Spleen (tissue), 11 donors: Measurements from ENCODE around the gene AMIGO3. TPM values are rescaled to one million over a fixed set of nuclear protein-coding genes. Genes with fewer than 3 reads are reported as not detected.
"Not testable (repeated sequence)": the region's sequence is repeated elsewhere in the genome, so short reads cannot be mapped to it uniquely, and the experiment has no call there.

ENCODE experiments used
- DNase-seq: peaks from one replicate; pipeline ENCODE4 v3.0.0-alpha.2; 2020
- H3K27ac ChIP-seq, 8 donors: fragments of 200-600 bp; sonication (generic) in 7 of 8; 1 replicate in 4 of 8; 2 replicates in 4 of 8; pipeline versions ENCODE4 v1.5.0 to v1.8.0; 2016 to 2021; ENCODE audit warnings: inconsistent platforms in 4 of 8, mild to moderate bottlenecking in 4 of 8, moderate library complexity in 1 of 8
- H3K27me3 ChIP-seq, 7 donors: fragments of 200-600 bp; sonication (generic) in 6 of 7; replicated peaks in 1 of 7; 1 replicate in 4 of 7; 2 replicates in 3 of 7; pipeline versions ENCODE4 v1.5.0 to v1.8.0; 2016 to 2021; ENCODE audit warnings: inconsistent platforms in 3 of 7, mild to moderate bottlenecking in 1 of 7
- H3K36me3 ChIP-seq, 6 donors: fragments of 200-600 bp; sonication (generic) in 5 of 6; 1 replicate in 4 of 6; 2 replicates in 2 of 6; pipeline versions ENCODE4 v1.5.0 to v1.8.0; 2016 to 2021; ENCODE audit warnings: inconsistent platforms in 2 of 6
- H3K4me1 ChIP-seq, 6 donors: fragments of 200-600 bp; sonication (generic) in 5 of 6; 1 replicate in 3 of 6; 2 replicates in 3 of 6; pipeline versions ENCODE4 v1.5.0 to v1.8.0; 2016 to 2021; ENCODE audit warnings: inconsistent platforms in 3 of 6
- H3K4me3 ChIP-seq, 8 donors: fragments of 200-600 bp; sonication (generic) in 7 of 8; 1 replicate in 4 of 8; 2 replicates in 4 of 8; pipeline versions ENCODE4 v1.5.0 to v1.8.0; 2016 to 2021; ENCODE audit warnings: inconsistent platforms in 4 of 8, mild to moderate bottlenecking in 4 of 8, moderate library complexity in 2 of 8
- H3K9me3 ChIP-seq, 8 donors: fragments of 200-600 bp; sonication (generic) in 7 of 8; 1 replicate in 4 of 8; 2 replicates in 4 of 8; pipeline versions ENCODE4 v1.5.0 to v1.8.0; 2016 to 2021; ENCODE audit warnings: inconsistent platforms in 4 of 8
- CTCF ChIP-seq, 11 experiments: fragments of 200-600 bp in 7 of 11; fragments of 450-650 bp in 4 of 11; sonication (generic) in 4 of 11; IDR thresholded peaks in 8 of 11; conservative IDR thresholded peaks in 3 of 11; 1 replicate in 7 of 11; 2 replicates in 4 of 11; pipeline versions ENCODE4 v1.4.0 to v1.8.0; 2016 to 2021; ENCODE audit warnings: antibody characterized with exemption in 11 of 11, inconsistent platforms in 4 of 11, mild to moderate bottlenecking in 1 of 11
- POLR2A ChIP-seq, 3 donors: fragments of 450-650 bp; IDR thresholded peaks; one replicate each; pipeline ENCODE4 v1.5.1; 2017; ENCODE audit warnings: antibody characterized with exemption in 3 of 3, mild to moderate bottlenecking in 1 of 3
- POLR2AphosphoS5 ChIP-seq, 3 donors: sonication (generic); formaldehyde crosslinking; IDR thresholded peaks; one replicate each; pipeline ENCODE4 v1.5.1; 2017; ENCODE audit warnings: antibody characterized with exemption in 3 of 3
- WGBS, 5 donors: extraction: QIAGEN DNeasy Blood & Tissue Kit in 3 of 5; methylation state at CpG; one replicate each; pipeline versions ENCODE4 v1.1.5 to v1.1.7; 2013 to 2018; 5-methylcytosine and 5-hydroxymethylcytosine counted together
- intact Hi-C: fragments of 100-400 bp; cut with DNase I; formaldehyde crosslinking; loops from one replicate; pipeline ENCODE4 v1.15.0; 2023; ENCODE audit warnings: low total_unique reads
- polyA plus RNA-seq, 3 donors: library from polyadenylated mRNA; stranded (reverse); fragments of 200-250 nt; gene quantifications; one replicate each; pipeline ENCODE4 v1.2.1, GENCODE V29; 2013
- total RNA-seq, 7 donors: library from RNA; depleted of rRNA in 3 of 7; stranded (reverse); fragments of >200 nt in 3 of 7; fragmentation: NEBNext Ultra II Directional in 4 of 7; extraction: Animal tissue kit (Norgen Biotek cat#: 25700) in 4 of 7; gene quantifications; one replicate each; pipeline versions ENCODE4 v1.1.0 to v1.2.1, GENCODE V29; 2016 to 2021
- donor health status: healthy with polysubstance abuse.
- donor health status: DM: no; HTN: no; CAD: no; lungs with moderate emphysema.
- donor health status: DM: no; HTN: no; CAD: no.
- donor health status: Bipolar disorder and iron deficiency.
- donor health status: healthy.
- donor health status: DM: no; HTN: no; CAD: no.
- donor health status: DM: yes; HTN: yes; CAD: no.

Gene AMIGO3
- total and polyA plus RNA-seq, 10 donors, result 0.23 to 1.6 (median 0.95) TPM; not detected in 4

GRCh38 chr3:49686769-49687423 lies 32.6 kb downstream of the AMIGO3 start:
- Histone ChIP-seq H3K4me3 (peak overlapping the region in 7 of 8 donors; percentile 20 to 59 (median 27)), H3K27ac (peak overlapping the region in 2 of 8 donors; percentile 1 to 5), H3K27me3 (peaks cover 0 to 22% (median 0%) of the 10 kb centered on the region in 7 donors), H3K4me1 (peaks cover 23 to 52% (median 44%) of the 10 kb centered on the region in 6 donors), H3K36me3 (peaks cover 0 to 37% (median 23%) of the 10 kb centered on the region in 6 donors)
- 20 to 57% (median 22%) methylated on average over 11 to 44 of the region's 44 CpGs for WGBS, 5 donors
- peak in 2 of 3 donors; percentile 39 to 53 for TF ChIP-seq POLR2AphosphoS5 (IDR thresholded peaks at IDR 0.05)
- H3K9me3 ChIP-seq, DNase-seq, intact Hi-C loops: not testable (repeated sequence)

GRCh38 chr3:49686346-49686745 lies 33.1 kb downstream of the AMIGO3 start:
- Histone ChIP-seq H3K27me3 (peaks cover 0 to 22% (median 0%) of the 10 kb centered on the region in 7 donors), H3K36me3 (peaks cover 0 to 40% (median 29%) of the 10 kb centered on the region in 6 donors), H3K4me3 (peak overlapping the region in 7 of 8 donors; percentile 20 to 59 (median 27)), H3K27ac (peak overlapping the region in 2 of 8 donors; percentile 1 to 23), H3K4me1 (peaks cover 19 to 47% (median 39%) of the 10 kb centered on the region in 6 donors)
- H3K9me3 ChIP-seq, intact Hi-C loops: not testable (repeated sequence)
- 0 to 12% (median 1%) methylated on average over 3 to 25 of the region's 29 CpGs for WGBS, 5 donors
- peak; percentile 82 for DNase-seq

- intact Hi-C loops, H3K9me3 ChIP-seq, H3K27ac ChIP-seq, DNase-seq: not testable (repeated sequence)
- H3K27me3 ChIP-seq, result peaks cover 0 to 22% (median 0%) of the 10 kb centered on the region in 7 donors
- H3K4me3 ChIP-seq, result peak overlapping the region in 4 of 8 donors; percentile 20 to 59 (median 35)
- peaks cover 0 to 43% (median 34%) of the 10 kb centered on the region in 6 donors for H3K36me3 ChIP-seq
- TF ChIP-seq POLR2AphosphoS5 (IDR thresholded peaks at IDR 0.05), result peak in 1 of 3 donors; percentile 50
- H3K4me1 ChIP-seq, result peaks cover 14 to 42% (median 34%) of the 10 kb centered on the region in 6 donors
- WGBS, 5 donors, result 17 to 25% (median 24%) methylated on average over 23 to 33 of the region's 36 CpGs; no CpG with 5 or more reads in 1 of the 5 donors
These were observed 33.6 kb downstream of the AMIGO3 start for GRCh38 chr3:49685846-49686245.

- WGBS, 5 donors, result 94 to 98% (median 97%) methylated on average over 8 to 10 of the region's 10 CpGs
- DNase-seq, H3K9me3 ChIP-seq, H3K27ac ChIP-seq, H3K4me3 ChIP-seq, intact Hi-C loops: not testable (repeated sequence)
- Histone ChIP-seq H3K4me1 (peaks cover 9 to 35% (median 26%) of the 10 kb centered on the region in 6 donors), H3K36me3 (peaks cover 0 to 50% (median 41%) of the 10 kb centered on the region in 6 donors), H3K27me3 (peaks cover 0 to 22% (median 0%) of the 10 kb centered on the region in 7 donors)
These were observed 34.4 kb downstream of the AMIGO3 start for GRCh38 chr3:49685103-49685502.

GRCh38 chr3:49684453-49684852 lies 35.0 kb downstream of the AMIGO3 start:
- Histone ChIP-seq H3K36me3 (peaks cover 0 to 57% (median 47%) of the 10 kb centered on the region in 6 donors), H3K4me1 (peaks cover 8 to 29% (median 21%) of the 10 kb centered on the region in 6 donors), H3K27me3 (peaks cover 0 to 22% (median 0%) of the 10 kb centered on the region in 7 donors)
- 40 to 100% (median 91%) methylated on average over 1 to 2 of the region's 2 CpGs for WGBS, 5 donors
- intact Hi-C loops, H3K4me3 ChIP-seq, DNase-seq, H3K27ac ChIP-seq, H3K9me3 ChIP-seq: not testable (repeated sequence)

GRCh38 chr3:49683162-49683561 lies 36.3 kb downstream of the AMIGO3 start:
- intact Hi-C loops, result no loop called here
- 90 to 95% (median 92%) methylated on average over 3 to 6 of the region's 6 CpGs for WGBS, 5 donors
- H3K9me3 ChIP-seq, result no peaks in the 10 kb centered on the region
- TF ChIP-seq CTCF (IDR thresholded peaks at IDR 0.05 in 8 of 11, conservative IDR thresholded peaks at IDR 0.05 in 3 of 11) (no peak), POLR2A (IDR thresholded peaks at IDR 0.05) (no peak), POLR2AphosphoS5 (IDR thresholded peaks at IDR 0.05) (no peak)
- H3K4me1 ChIP-seq, result peaks cover 0 to 20% (median 13%) of the 10 kb centered on the region in 6 donors
- H3K36me3 ChIP-seq, result peaks cover 0 to 70% (median 60%) of the 10 kb centered on the region in 6 donors
- H3K27me3 ChIP-seq, result peaks cover 0 to 22% (median 0%) of the 10 kb centered on the region in 7 donors
- H3K4me3 ChIP-seq, result no peak overlapping the region
- H3K27ac ChIP-seq, result no peak overlapping the region
- DNase-seq, result no peak
